ENCODE results near the gene PTPRN. TPM values are rescaled to one million over a fixed set of nuclear protein-coding genes. Genes with fewer than 3 reads are reported as not detected.

The PTPRN gene
- total RNA-seq, 1 experiment from 2014 or later, result not detected

- CTCF ChIA-PET, result interaction anchor here (0.6 kb wide), 1 partner anchor 14 kb away, joined by 3 read pairs; no protein-coding TSS in a partner anchor
- intact Hi-C loops (cut with micrococcal nuclease), result no loop called here
Observed at GRCh38 chr2:219280651-219281050, 28.6 kb downstream of the PTPRN start.

More at GRCh38 chr2:219280651-219281050, 28.6 kb downstream of the PTPRN start:
- no peak overlapping the region for H3K4me3 ChIP-seq (replicated peaks in 1 of 2; ENCODE audit: low read depth in 1 of 2, low read length in 2 of 2)
- no peak overlapping the region for H3K9ac ChIP-seq (ENCODE audit: low read length)
- H3K27me3 ChIP-seq (ENCODE audit: insufficient read depth, low read length), result no peaks in the 10 kb centered on the region
- H3K9me3 ChIP-seq (ENCODE audit: control insufficient read depth in 1 of 2, insufficient read depth in 1 of 2, low read depth in 1 of 2, low read length in 2 of 2), result no peaks in the 10 kb centered on the region
- ATAC-seq (no peak), DNase-seq (ENCODE audit: low read depth, low spot score) (no peak)
- H3K4me2 ChIP-seq (ENCODE audit: low read length), result peak overlapping the region; percentile 86; the same call in 1 of the 2 replicates
- H3K9me2 ChIP-seq (ENCODE audit: insufficient read depth), result no peaks in the 10 kb centered on the region
- BruUV-seq (replicated peaks), result TSS peak; percentile 58
- ChIA-PET POLR2A (no interaction called here), RAD21 (ENCODE audit: low non-redundant PET in 1 of 2, low total read pairs in 2 of 2, uncharacterized antibody in 2 of 2, unreplicated experiment in 2 of 2) (no interaction called here)
- H3K79me2 ChIP-seq (ENCODE audit: insufficient read depth, low read length), result no peaks in the 10 kb centered on the region
- no peak for TF ChIP-seq POLR2AphosphoS5 (IDR thresholded peaks at IDR 0.05; ENCODE audit: low read depth, low read length)
- TF ChIP-seq EZH2phosphoT487 (IDR thresholded peaks at IDR 0.05; ENCODE audit: borderline replicate concordance), result no peak
- TF ChIP-seq YY1 (IDR thresholded peaks at IDR 0.05; ENCODE audit: extremely low read depth, insufficient replicate concordance, low read depth, low read length), result no peak
- TF ChIP-seq CBX3 (IDR thresholded peaks at IDR 0.05; ENCODE audit: low read depth), result no peak
- no peak for TF ChIP-seq EGR1 (IDR thresholded peaks at IDR 0.05; ENCODE audit: low read depth)
- TF ChIP-seq MAX (IDR thresholded peaks at IDR 0.05), result no peak
- no peak for TF ChIP-seq ZBTB33 (IDR thresholded peaks at IDR 0.05; ENCODE audit: extremely low read depth, insufficient replicate concordance, low read length)
- no peak for TF ChIP-seq FOSL1 (IDR thresholded peaks at IDR 0.05; ENCODE audit: low read depth)
- no peak for TF ChIP-seq ATF3 (IDR thresholded peaks at IDR 0.05)
- no peak for TF ChIP-seq TCF7L2 (IDR thresholded peaks at IDR 0.05; ENCODE audit: borderline replicate concordance, extremely low read depth, insufficient read depth, insufficient read length)
- no peak for TF ChIP-seq SRF (IDR thresholded peaks at IDR 0.05; ENCODE audit: low read depth)
- TF ChIP-seq JUND (IDR thresholded peaks at IDR 0.05), result no peak
- no peak for TF ChIP-seq POLR2A (IDR thresholded peaks at IDR 0.05; ENCODE audit: borderline replicate concordance, extremely low read depth, insufficient read depth, insufficient read length)
- TF ChIP-seq ELF1 (IDR thresholded peaks at IDR 0.05; ENCODE audit: borderline replicate concordance, low read depth), result no peak
- peaks cover 20 to 38% of the 10 kb centered on the region in 2 experiments for H3K4me1 ChIP-seq (ENCODE audit: control insufficient read depth in 1 of 2, insufficient read depth in 2 of 2, low read length in 2 of 2)
- H2AFZ ChIP-seq (ENCODE audit: low read depth, low read length, poor library complexity, severe bottlenecking), result no peak overlapping the region
- H3K27ac ChIP-seq (ENCODE audit: low read depth, low read length), result no peak overlapping the region
- no peaks in the 10 kb centered on the region for H3K36me3 ChIP-seq (ENCODE audit: control insufficient read depth in 1 of 2, insufficient read depth in 2 of 2, low read length in 2 of 2)
- no peaks in the 10 kb centered on the region for H4K20me1 ChIP-seq (ENCODE audit: insufficient read depth)

Measured in HCT116 (cell line).